Measurements from ENCODE around the gene EXO1.

The EXO1 gene

GRCh38 chr1:241895013-241895412 is 47.0 kb downstream of the EXO1 start:
- no peak for DNase-seq

GRCh38 chr1:241896670-241896962 is 48.6 kb downstream of the EXO1 start:
- DNase-seq: no peak

- no peak for DNase-seq
Observed at GRCh38 chr1:241899210-241899609, 51.2 kb downstream of the EXO1 start.

GRCh38 chr1:241900381-241900780 is 52.4 kb downstream of the EXO1 start:
- DNase-seq: no peak

GRCh38 chr1:241902391-241903065 is 54.5 kb downstream of the EXO1 start:
- DNase-seq: no peak

DNA sequence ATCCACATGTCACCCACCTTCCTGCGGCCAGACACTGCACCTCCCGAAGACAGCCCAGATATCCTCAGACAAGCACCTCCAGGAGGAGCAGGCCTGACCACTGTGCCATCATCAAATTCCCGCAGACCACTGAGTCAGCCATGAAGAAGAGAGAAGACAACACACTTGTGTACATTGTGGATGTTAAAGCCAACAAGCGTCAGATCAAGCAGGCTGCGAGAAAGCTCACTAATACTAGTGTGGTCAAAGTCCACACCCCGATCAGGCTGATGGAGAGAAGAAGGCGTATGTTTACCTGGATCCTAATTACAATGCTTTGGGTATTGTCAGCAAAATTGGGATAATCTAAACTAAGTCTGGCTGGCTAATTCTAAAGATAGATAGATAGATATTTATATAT is 68.2 kb downstream of the EXO1 start:
- no peak for DNase-seq

GRCh38 chr1:241917487-241917886 is 69.5 kb downstream of the EXO1 start:
- DNase-seq: no peak

GRCh38 chr1:241918879-241919278 is 70.9 kb downstream of the EXO1 start:
- DNase-seq: no peak

DNA sequence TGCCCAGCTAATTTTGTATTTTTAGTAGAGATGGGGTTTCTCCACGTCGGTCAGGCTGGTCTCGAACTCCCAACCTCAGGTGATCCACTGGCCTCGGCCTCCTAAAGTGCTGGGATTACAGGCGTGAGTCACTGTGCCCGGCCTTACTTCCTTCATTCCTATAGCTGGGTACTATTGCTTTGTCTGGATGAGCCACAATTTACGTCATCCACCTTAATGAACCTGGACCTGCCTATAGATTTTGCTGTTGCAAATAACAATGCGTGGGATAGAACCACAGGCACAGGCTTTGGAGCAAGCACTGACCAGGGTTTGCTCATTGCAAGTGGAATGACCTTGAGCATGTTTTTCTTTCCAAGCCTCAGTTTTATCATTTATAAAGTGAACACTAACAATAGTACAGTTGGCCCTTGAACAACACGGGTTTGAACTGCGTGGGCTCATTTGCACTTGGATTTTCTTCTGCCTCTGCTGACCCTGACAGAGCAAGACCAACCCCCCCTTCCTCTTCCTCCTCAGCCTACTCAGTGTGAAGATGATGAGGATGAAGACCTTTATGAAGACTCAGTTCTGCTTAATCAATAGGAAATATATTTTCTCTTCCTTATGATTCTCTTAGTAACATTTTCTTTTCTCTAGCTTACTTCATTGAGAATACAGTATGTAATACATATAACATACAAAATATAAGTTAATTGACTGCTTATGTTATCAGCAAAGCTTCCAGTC is 76.2 kb downstream of the EXO1 start:
- no peak for DNase-seq

GRCh38 chr1:241926141-241926540 is 78.1 kb downstream of the EXO1 start:
- no peak for DNase-seq

DNA sequence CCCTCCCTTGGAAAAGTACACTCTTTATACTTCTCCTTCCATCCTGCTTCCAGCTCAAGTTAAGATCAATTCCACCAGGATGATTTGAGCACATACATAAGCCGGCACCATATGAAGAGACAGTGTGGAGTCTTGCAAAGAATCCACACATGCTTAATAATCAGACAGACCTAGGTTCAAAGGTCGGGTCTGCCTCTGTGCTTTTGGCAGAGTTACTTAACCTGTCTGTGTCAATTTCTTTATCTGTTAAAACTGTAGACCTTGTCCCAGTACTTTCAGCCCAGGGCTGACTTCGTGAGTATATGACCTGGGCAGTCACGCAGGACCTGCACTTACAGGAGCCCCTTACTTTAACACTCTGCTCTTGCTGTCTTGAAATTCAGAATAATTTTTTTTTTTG is 79.3 kb downstream of the EXO1 start:
- no peak for DNase-seq

- no peak for DNase-seq
Observed at GRCh38 chr1:241932845-241933244, 84.8 kb downstream of the EXO1 start.

- no peak for DNase-seq
Observed at GRCh38 chr1:241934201-241934848, 86.3 kb downstream of the EXO1 start.

GRCh38 chr1:241934866-241935265 is 86.9 kb downstream of the EXO1 start:
- DNase-seq: no peak

Measured in T-helper 9 cell (primary cell).